ENCODE data around the gene TMEM116. TPM values are rescaled to one million over a fixed set of nuclear protein-coding genes. Genes with fewer than 3 reads are reported as not detected.

The TMEM116 gene
- total and polyA plus RNA-seq, 2 donors (not counting 3 experiments of a cell fraction or from before 2014, with no cell fraction given): 1.6 to 3.9 TPM

GRCh38 chr12:112025808-112026375 lies 12.9 kb upstream of the TMEM116 start:
- H2AFZ ChIP-seq (ENCODE audit: low read depth, low read length): no peak overlapping the region
- no peaks in the 10 kb centered on the region for H3K27me3 ChIP-seq (ENCODE audit: control insufficient read depth in 2 of 2, insufficient read depth in 2 of 2, low read length in 2 of 2)
- no TSS peak for BruUV-seq (replicated peaks)
- H3K27ac ChIP-seq (ENCODE audit: insufficient read depth, low read depth, low read length): peak overlapping the region; percentile 8
- no peaks in the 10 kb centered on the region for H3K9me1 ChIP-seq (replicated peaks; ENCODE audit: control insufficient read depth, extremely low read depth, insufficient read depth, low read length)
- intact Hi-C loops (cut with micrococcal nuclease): no loop called here
- TF ChIP-seq POLR2A (IDR thresholded peaks at IDR 0.05; ENCODE audit: low read depth, low read length): no peak
- TF ChIP-seq, protein P1, sequence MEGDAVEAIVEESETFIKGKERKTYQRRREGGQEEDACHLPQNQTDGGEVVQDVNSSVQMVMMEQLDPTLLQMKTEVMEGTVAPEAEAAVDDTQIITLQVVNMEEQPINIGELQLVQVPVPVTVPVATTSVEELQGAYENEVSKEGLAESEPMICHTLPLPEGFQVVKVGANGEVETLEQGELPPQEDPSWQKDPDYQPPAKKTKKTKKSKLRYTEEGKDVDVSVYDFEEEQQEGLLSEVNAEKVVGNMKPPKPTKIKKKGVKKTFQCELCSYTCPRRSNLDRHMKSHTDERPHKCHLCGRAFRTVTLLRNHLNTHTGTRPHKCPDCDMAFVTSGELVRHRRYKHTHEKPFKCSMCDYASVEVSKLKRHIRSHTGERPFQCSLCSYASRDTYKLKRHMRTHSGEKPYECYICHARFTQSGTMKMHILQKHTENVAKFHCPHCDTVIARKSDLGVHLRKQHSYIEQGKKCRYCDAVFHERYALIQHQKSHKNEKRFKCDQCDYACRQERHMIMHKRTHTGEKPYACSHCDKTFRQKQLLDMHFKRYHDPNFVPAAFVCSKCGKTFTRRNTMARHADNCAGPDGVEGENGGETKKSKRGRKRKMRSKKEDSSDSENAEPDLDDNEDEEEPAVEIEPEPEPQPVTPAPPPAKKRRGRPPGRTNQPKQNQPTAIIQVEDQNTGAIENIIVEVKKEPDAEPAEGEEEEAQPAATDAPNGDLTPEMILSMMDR (IDR thresholded peaks at IDR 0.05; ENCODE audit: extremely low read depth in 1 of 2, insufficient read depth in 1 of 2, low read depth in 1 of 2, low read length in 2 of 2): no peak
- no peak for TF ChIP-seq MYC (IDR thresholded peaks at IDR 0.05; ENCODE audit: low read depth, low read length)
- TF ChIP-seq POLR2AphosphoS5 (IDR thresholded peaks at IDR 0.05; ENCODE audit: insufficient read depth, low read depth, low read length): no peak
- TF ChIP-seq EZH2 (IDR thresholded peaks at IDR 0.05; ENCODE audit: borderline replicate concordance, low read depth, low read length, severe bottlenecking): no peak
- TF ChIP-seq GATA2 (IDR thresholded peaks at IDR 0.05; ENCODE audit: insufficient read depth, insufficient read length, low read depth, low read length): no peak
- no peak for TF ChIP-seq FOS (IDR thresholded peaks at IDR 0.05; ENCODE audit: borderline replicate concordance, insufficient read depth, low read length)
- no peak for TF ChIP-seq JUN (IDR thresholded peaks at IDR 0.05; ENCODE audit: borderline replicate concordance, insufficient read depth, insufficient read length, low read depth)
- TF ChIP-seq MAX (IDR thresholded peaks at IDR 0.05; ENCODE audit: insufficient read depth, insufficient read length): no peak
- CTCF ChIA-PET: interaction anchor here (1.3 kb wide), 1 partner anchor 81 kb away, joined by 3 read pairs; no protein-coding TSS in a partner anchor
- no peak overlapping the region for H3K9ac ChIP-seq (replicated peaks; ENCODE audit: extremely low read depth, insufficient read depth, low read length)
- H3K4me3 ChIP-seq (replicated peaks in 1 of 3; ENCODE audit: insufficient read depth in 1 of 3, low read depth in 1 of 3, low read length in 3 of 3): no peak overlapping the region
- dilution Hi-C loops (cut with MboI; ENCODE audit: extremely low pct_ligation_motif_present, low sequenced_read_pairs): no loop called here
- peaks cover 2% of the 10 kb centered on the region for H4K20me1 ChIP-seq (replicated peaks; ENCODE audit: control insufficient read depth, extremely low read depth, insufficient read depth, low read length)
- DNase-seq (ENCODE audit: low read depth, low spot score) (peak; percentile 28), FAIRE-seq (peak; percentile 35)
- H3K4me2 ChIP-seq (ENCODE audit: insufficient read depth, low read length): peak overlapping the region; percentile 30
- peaks cover 6% of the 10 kb centered on the region for H3K79me2 ChIP-seq (ENCODE audit: control insufficient read depth, insufficient read depth, low read length)
- H3K9me3 ChIP-seq (replicated peaks; ENCODE audit: control insufficient read depth, insufficient read depth, low read length): no peaks in the 10 kb centered on the region
- peaks cover 15 to 22% of the 10 kb centered on the region in 2 experiments for H3K36me3 ChIP-seq (ENCODE audit: control insufficient read depth in 2 of 2, extremely low read depth in 1 of 2, insufficient read depth in 2 of 2, low read length in 2 of 2)
- H3K4me1 ChIP-seq (ENCODE audit: control insufficient read depth, extremely low read depth, insufficient read depth, low read length): peaks cover 10% of the 10 kb centered on the region
- POLR2A ChIA-PET: interaction anchor here (0.5 kb wide), 1 partner anchor 376 kb away, joined by 4 read pairs; no protein-coding TSS in a partner anchor

Measured in endothelial cell of umbilical vein (primary cell).